ENCODE measurements around the gene PPP2CA.
"Not testable (repeated sequence)": the region's sequence is repeated elsewhere in the genome, so short reads cannot be mapped to it uniquely, and the experiment has no call there.

Gene PPP2CA

DNA sequence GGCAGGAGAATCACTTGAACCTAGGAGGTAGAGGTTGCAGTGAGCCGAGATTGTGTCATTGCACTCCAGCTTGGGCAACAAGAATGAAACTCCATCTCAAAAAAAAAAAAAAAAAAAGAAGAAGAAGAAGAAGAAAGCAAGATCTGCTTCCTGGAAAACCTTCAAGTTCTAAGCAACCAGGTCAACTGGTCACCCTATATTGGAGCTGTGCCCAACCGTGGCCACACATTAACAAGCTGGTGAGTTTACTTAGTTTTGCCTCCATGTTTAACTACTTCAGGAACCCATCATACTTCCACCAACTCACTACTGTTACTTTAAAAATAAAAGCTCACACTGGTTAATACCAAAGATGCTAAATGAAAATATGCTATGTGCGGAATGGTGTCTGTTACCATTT, 36.8 kb downstream of the PPP2CA start:
- no peak for DNase-seq (ENCODE audit: low spot score)

DNA sequence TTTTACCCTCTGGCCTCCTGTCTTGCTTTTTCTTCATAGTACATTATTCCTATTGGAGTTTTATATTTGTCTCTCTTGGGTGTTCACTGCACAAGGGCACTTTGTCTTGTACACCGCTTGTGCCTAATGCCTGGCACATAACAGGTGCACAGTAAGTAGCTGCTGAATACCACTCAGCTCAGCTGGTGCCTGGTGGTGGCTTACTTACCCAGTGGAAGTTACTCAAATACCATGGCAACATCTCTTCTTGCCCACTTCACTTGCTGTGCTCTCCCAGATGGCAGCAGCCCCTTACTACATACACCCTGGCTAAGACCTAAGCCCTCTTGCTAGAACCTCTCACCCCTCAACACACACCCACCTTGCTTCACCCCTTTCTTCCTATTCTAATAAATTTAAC, 37.8 kb downstream of the PPP2CA start:
- DNase-seq (ENCODE audit: low spot score): no peak

GRCh38 chr5:134184155-134185135, 41.4 kb downstream of the PPP2CA start:
- peak; percentile 86 for DNase-seq (ENCODE audit: low spot score)

GRCh38 chr5:134183481-134183880, 42.4 kb downstream of the PPP2CA start:
- DNase-seq (ENCODE audit: low spot score): no peak

DNA sequence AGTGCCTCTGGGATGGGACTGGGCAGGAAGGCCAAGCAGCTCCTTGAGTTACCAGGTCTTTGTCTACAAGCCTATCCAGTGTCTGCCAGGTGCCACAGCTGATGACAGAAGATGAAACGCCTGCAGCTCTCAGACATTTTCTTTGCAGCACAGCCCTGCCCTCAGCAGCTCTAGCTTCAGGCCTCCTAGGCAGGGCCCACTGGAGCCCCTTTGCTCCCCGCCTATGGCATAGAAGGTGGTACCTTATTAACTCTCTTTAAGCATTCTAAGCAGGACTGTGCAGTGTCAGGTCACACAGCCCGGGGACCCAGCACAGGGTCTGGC, 47.8 kb downstream of the PPP2CA start:
- DNase-seq (ENCODE audit: low spot score): no peak

GRCh38 chr5:134177369-134178095, 48.3 kb downstream of the PPP2CA start:
- peak; percentile 9 for DNase-seq (ENCODE audit: low spot score)

- peak; percentile 93 for DNase-seq (ENCODE audit: low spot score)
Observed at GRCh38 chr5:134176511-134177368, 49.1 kb downstream of the PPP2CA start, which contains the start of gene SKP1. Gene SKP1 (minus strand): TSS chr5:134176950. CDS start chr5:134174022, 2,928 bp downstream.

DNA sequence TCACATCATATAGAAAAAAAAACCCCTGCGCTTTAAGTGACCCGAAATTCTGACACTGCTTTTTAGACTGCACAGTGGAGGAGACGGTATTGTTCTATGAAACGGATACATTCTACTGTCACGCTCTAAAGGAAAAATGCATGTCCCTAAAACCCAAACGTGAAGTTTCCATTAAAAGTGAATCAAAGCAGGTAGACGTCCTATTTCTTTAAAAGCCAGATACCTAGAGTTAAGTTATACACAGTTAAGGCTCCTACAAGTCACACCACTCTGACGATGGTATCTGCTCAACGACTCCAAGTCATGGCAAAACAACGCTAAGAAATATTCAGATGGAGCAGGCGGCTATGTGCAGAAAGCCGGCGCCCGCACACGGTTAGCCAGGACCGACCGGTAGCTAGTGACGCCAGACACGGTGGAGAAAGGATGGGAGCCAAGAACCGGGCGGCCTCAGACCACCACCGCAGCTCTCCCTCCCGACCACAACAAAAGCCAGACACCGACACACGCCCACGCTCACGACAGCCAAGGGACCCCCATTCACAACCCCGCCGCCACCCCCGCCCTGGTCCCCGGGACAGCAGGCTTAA, 49.9 kb downstream of the PPP2CA start:
- peak; percentile 22 for DNase-seq (ENCODE audit: low spot score)

GRCh38 chr5:134174841-134175839, 50.7 kb downstream of the PPP2CA start:
- peak; percentile 24 for DNase-seq (ENCODE audit: low spot score)

- DNase-seq (ENCODE audit: low spot score): no peak
Observed at GRCh38 chr5:134171972-134172371, 53.9 kb downstream of the PPP2CA start.

GRCh38 chr5:134162592-134162991, 63.3 kb downstream of the PPP2CA start:
- no peak for DNase-seq (ENCODE audit: low spot score)

DNA sequence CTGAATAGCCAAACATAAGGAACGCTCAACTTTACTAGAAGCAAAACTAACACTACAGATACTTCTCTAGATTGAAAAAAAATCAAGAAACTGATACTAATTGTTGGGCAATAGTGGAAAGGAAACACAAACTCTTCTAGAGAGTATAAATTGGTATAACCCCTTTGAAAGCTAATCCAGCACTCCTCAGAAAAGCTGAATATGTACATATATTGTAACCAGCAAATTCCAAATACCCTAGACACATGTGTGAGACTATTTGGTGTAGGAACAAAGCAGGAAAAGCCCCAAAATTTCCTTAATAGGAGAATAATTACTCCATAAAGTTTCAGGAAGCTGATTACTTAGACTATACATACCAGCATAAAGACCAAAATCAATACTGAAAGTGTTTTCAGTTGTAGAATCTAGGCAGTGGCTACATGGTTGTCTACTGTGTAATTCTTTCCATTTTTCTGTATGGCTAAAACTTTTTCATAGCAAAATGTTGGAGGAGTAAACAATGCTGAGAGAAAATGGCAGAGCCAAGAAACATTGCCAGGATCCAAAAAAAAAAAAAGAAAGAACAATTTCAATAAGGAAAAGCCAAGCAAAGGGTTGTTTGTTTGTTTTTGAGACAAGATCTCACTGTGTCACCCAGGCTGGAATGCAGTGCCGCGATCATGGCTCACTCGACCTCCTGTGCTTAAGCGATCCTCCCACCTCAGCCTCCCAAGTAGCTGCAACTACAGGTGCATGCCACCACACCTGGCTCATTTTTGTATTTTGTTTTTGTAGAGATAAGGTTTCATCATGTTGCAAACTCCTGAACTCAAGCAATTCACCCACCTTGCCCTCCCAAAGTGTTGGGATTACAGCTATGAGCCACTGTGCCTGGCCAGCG, 64.1 kb downstream of the PPP2CA start:
- no peak for DNase-seq (ENCODE audit: low spot score)

DNA sequence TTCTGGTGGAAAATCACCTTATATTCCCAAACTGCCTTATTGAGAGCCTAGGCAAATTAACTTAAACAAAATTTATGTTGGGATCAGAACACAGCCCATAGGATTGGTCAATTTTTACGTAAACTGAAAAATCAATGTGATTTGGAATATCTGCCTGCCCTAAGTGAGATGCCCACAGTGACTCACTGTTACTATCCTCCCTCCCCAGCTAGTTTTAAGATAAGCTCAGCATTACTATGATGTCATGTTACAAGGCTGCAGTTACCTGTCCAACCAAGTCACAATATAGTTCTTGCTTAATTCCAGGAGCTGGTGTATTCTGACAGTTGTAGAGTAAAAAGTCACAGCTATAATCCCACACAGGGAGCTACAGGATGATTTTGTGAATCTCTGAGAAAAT, 72.2 kb downstream of the PPP2CA start:
- no peak for DNase-seq (ENCODE audit: low spot score)

DNA sequence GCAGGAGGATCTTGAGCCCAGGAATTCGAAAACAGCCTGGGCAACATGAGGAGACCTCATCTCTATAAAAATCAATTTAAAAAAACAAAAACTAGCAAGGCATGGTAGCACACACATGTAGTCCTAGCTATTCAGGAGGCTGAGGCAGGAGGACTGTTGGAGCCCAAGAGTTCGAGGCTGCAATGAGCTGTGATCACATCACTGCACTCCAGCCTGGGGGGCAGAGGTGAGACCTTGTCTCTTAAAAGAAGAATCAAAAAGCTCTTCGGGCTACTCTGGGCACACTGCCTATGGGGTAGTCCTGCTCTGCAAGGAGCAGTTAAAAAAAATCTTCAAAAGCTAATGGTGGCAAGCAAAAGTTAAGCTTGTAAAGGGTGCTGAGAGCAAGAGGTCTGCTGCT, 72.6 kb downstream of the PPP2CA start:
- no peak for DNase-seq (ENCODE audit: low spot score)

- not testable (repeated sequence) for DNase-seq (ENCODE audit: low spot score)
Observed at GRCh38 chr5:134152173-134152832, 73.6 kb downstream of the PPP2CA start.

DNA sequence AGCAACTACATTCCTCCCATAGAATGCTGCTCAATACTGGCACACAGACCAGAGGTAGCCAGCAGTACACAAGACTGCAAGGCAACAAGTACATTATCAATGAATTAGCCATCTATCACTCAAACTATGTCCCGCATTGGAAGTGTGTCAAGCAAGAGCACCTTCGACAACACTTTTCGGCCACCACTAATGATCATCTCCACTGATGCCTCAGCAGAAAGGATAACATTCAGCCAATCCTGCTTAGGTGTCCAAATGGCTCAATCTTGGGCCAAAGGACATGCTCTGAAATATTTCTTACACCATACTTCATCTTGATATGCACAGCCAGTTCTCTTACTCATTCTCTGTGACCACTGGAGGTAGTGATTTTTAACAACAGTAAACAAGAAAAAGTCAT, 74.2 kb downstream of the PPP2CA start:
- DNase-seq (ENCODE audit: low spot score): no peak

GRCh38 chr5:134149571-134150303, 76.1 kb downstream of the PPP2CA start:
- no peak for DNase-seq (ENCODE audit: low spot score)

DNA sequence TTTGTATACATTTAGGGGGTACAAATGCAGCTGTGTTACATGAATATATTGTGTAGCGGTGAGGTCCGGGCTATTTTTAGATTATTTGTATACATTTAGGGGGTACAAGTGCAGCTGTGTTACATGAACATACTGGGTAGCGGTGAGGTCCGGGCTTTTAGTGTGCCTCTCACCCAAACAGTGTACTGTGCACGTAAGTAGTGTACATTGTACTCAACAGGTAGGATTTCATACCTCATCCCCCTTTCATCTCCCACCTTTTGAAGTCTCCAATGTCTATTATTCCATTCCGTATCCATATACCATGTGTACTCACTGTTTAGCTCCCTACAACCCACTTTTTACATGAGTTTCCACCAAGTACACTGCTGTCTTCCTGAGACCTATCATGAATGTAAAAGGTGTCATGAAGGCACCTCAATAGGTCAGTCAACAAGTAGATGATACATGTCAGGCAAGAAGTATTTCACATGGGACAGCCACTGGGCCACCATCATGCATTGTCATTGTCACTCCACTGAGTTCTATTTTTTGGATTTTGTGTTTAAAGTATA, 76.8 kb downstream of the PPP2CA start:
- no peak for DNase-seq (ENCODE audit: low spot score)
